NCI-H226 (cell line): Measurements from ENCODE around the gene EEF2.
A peak's percentile ranks its signal among the peaks of the same experiment; 100 is the strongest.

Source experiments
- DNase-seq: peaks from one replicate; pipeline ENCODE4 v3.0.0-alpha.2; 2015

The EEF2 gene

GRCh38 chr19:3984908-3985642, at the start of gene EEF2:
Gene EEF2 (minus strand): TSS chr19:3985463. CDS start chr19:3985380, 83 bp downstream.
- peak; percentile 61 for DNase-seq

GRCh38 chr19:4034048-4035017, 49.1 kb upstream of the EEF2 start:
- DNase-seq = no peak

- no peak for DNase-seq
Measured at GRCh38 chr19:4033028-4033956, 48.0 kb upstream of the EEF2 start.

- no peak for DNase-seq
Measured at GRCh38 chr19:4032436-4032835, 47.2 kb upstream of the EEF2 start.

- no peak for DNase-seq
Measured at GRCh38 chr19:4031420-4031819, 46.2 kb upstream of the EEF2 start.

GRCh38 chr19:4030981-4031380, 45.7 kb upstream of the EEF2 start:
- DNase-seq = no peak

- no peak for DNase-seq
Measured at GRCh38 chr19:4030552-4030951, 45.3 kb upstream of the EEF2 start.

- DNase-seq = no peak
Measured at GRCh38 chr19:4029247-4029614, 44.0 kb upstream of the EEF2 start.

- DNase-seq = no peak
Measured at GRCh38 chr19:4028334-4029246, 43.3 kb upstream of the EEF2 start.

GRCh38 chr19:4027146-4027545, 41.9 kb upstream of the EEF2 start:
- DNase-seq = no peak

- no peak for DNase-seq
Measured at GRCh38 chr19:4025317-4025716, 40.1 kb upstream of the EEF2 start.

- DNase-seq = no peak
Measured at GRCh38 chr19:4023600-4024398, 38.5 kb upstream of the EEF2 start.

- no peak for DNase-seq
Measured at GRCh38 chr19:4019578-4019977, 34.3 kb upstream of the EEF2 start.

GRCh38 chr19:4018775-4019504, 33.7 kb upstream of the EEF2 start:
- no peak for DNase-seq

GRCh38 chr19:4018140-4018613, 32.9 kb upstream of the EEF2 start:
- DNase-seq = no peak

- DNase-seq = no peak
Measured at GRCh38 chr19:4016903-4017638, 31.8 kb upstream of the EEF2 start.

- no peak for DNase-seq
Measured at GRCh38 chr19:4016486-4016885, 31.2 kb upstream of the EEF2 start.

GRCh38 chr19:4015705-4016402, 30.6 kb upstream of the EEF2 start:
- DNase-seq = no peak
